ENCODE results near the gene RBM18.

RBM18 gene

GRCh38 chr9:122256206-122256605 is 8.4 kb downstream of the RBM18 start:
- DNase-seq: no peak

GRCh38 chr9:122254761-122255160 is 9.9 kb downstream of the RBM18 start:
- no peak for DNase-seq

GRCh38 chr9:122252796-122253195 is 11.8 kb downstream of the RBM18 start:
- DNase-seq: no peak

GRCh38 chr9:122251351-122251750 is 13.3 kb downstream of the RBM18 start:
- no peak for DNase-seq

- no peak for DNase-seq
These were observed 16.2 kb downstream of the RBM18 start for GRCh38 chr9:122248448-122248865.

- no peak for DNase-seq
These were observed 18.0 kb downstream of the RBM18 start for GRCh38 chr9:122246666-122247065.

GRCh38 chr9:122244349-122244748 is 20.3 kb downstream of the RBM18 start:
- DNase-seq: no peak

GRCh38 chr9:122239722-122240121 is 24.9 kb downstream of the RBM18 start:
- no peak for DNase-seq

- no peak for DNase-seq
These were observed 28.0 kb downstream of the RBM18 start for GRCh38 chr9:122236681-122237080.

GRCh38 chr9:122234022-122234748 is 30.5 kb downstream of the RBM18 start:
- no peak for DNase-seq

GRCh38 chr9:122232796-122233306 is 31.8 kb downstream of the RBM18 start:
- DNase-seq: no peak

GRCh38 chr9:122229485-122229837 is 35.2 kb downstream of the RBM18 start:
- DNase-seq: no peak

- DNase-seq: no peak
These were observed 35.8 kb downstream of the RBM18 start, which contains the start of gene LHX6 for GRCh38 chr9:122228568-122229484. TSS of gene LHX6 (minus strand) at chr9:122228957. CDS start at chr9:122228740, 217 bp downstream.

GRCh38 chr9:122228191-122228567 is 36.5 kb downstream of the RBM18 start:
- no peak for DNase-seq

GRCh38 chr9:122227575-122227900 is 37.1 kb downstream of the RBM18 start:
- no peak for DNase-seq

GRCh38 chr9:122226758-122227574 is 37.7 kb downstream of the RBM18 start:
- no peak for DNase-seq

- no peak for DNase-seq
These were observed 38.4 kb downstream of the RBM18 start for GRCh38 chr9:122226142-122226757.

GRCh38 chr9:122225312-122226141 is 39.1 kb downstream of the RBM18 start:
- DNase-seq: no peak

- no peak for DNase-seq
These were observed 41.2 kb downstream of the RBM18 start for GRCh38 chr9:122223435-122223834.

- no peak for DNase-seq
These were observed 41.8 kb downstream of the RBM18 start for GRCh38 chr9:122222791-122223190.

GRCh38 chr9:122221183-122221811 is 43.3 kb downstream of the RBM18 start:
- DNase-seq: no peak
